Sigmoid colon (tissue), 7 donors: Measurements from ENCODE around the gene INVS. TPM values are rescaled to one million over a fixed set of nuclear protein-coding genes. Genes with fewer than 3 reads are reported as not detected.
"Not testable (repeated sequence)": the region's sequence is repeated elsewhere in the genome, so short reads cannot be mapped to it uniquely, and the experiment has no call there.

Source experiments
- DNase-seq: peaks from one replicate; pipeline ENCODE4 v3.0.0-alpha.2; 2019
- H3K27ac ChIP-seq, 4 donors: fragments of 200-600 bp; sonication (generic); one replicate each; pipeline ENCODE4 v1.5.1; 2016 to 2019; ENCODE audit warnings: mild to moderate bottlenecking in 1 of 4
- H3K27me3 ChIP-seq, 3 donors: fragments of 200-600 bp; sonication (generic); one replicate each; pipeline ENCODE4 v1.5.1; 2019; ENCODE audit warnings: mild to moderate bottlenecking in 1 of 3
- H3K36me3 ChIP-seq, 4 donors: fragments of 200-600 bp; sonication (generic); one replicate each; pipeline ENCODE4 v1.5.1; 2016 to 2019
- H3K4me1 ChIP-seq, 4 donors: fragments of 200-600 bp; sonication (generic); one replicate each; pipeline ENCODE4 v1.5.1; 2017 to 2019
- H3K4me3 ChIP-seq, 4 donors: fragments of 200-600 bp; sonication (generic); one replicate each; pipeline ENCODE4 v1.5.1; 2017 to 2019; ENCODE audit warnings: mild to moderate bottlenecking in 2 of 4, moderate library complexity in 1 of 4
- H3K9me3 ChIP-seq, 4 donors: fragments of 200-600 bp in 3 of 4; sonication (generic) in 3 of 4; one replicate each; pipeline versions ENCODE4 v1.5.1 to v1.6.1; 2013 to 2019
- EP300 ChIP-seq, 4 donors: sonication (generic); formaldehyde crosslinking; IDR thresholded peaks; one replicate each; pipeline ENCODE4 v1.6.1; 2017; ENCODE audit warnings: antibody characterized with exemption in 4 of 4
- POLR2A ChIP-seq, 2 donors: fragments of 450-650 bp; IDR thresholded peaks; one replicate each; pipeline ENCODE4 v1.6.1; 2016; ENCODE audit warnings: antibody characterized with exemption in 2 of 2, mild to moderate bottlenecking in 2 of 2, moderate library complexity in 2 of 2
- POLR2AphosphoS5 ChIP-seq, 4 donors: sonication (generic); formaldehyde crosslinking; IDR thresholded peaks; one replicate each; pipeline ENCODE4 v1.6.1; 2017; ENCODE audit warnings: antibody characterized with exemption in 4 of 4
- WGBS, 2 donors: extraction: QIAGEN DNeasy Blood & Tissue Kit; methylation state at CpG; one replicate each; pipeline ENCODE4 v1.1.7; 2013; 5-methylcytosine and 5-hydroxymethylcytosine counted together
- intact Hi-C: fragments of 100-400 bp; cut with DNase I; formaldehyde crosslinking; loops from one replicate; pipeline ENCODE4 v1.15.1; 2023
- polyA plus RNA-seq, 3 donors: library from polyadenylated mRNA; stranded (reverse); fragments of 200-250 nt; gene quantifications; one replicate each; pipeline ENCODE4 v1.2.3, GENCODE V29; 2013
- total RNA-seq, 4 donors: library from RNA; depleted of rRNA; stranded (reverse); fragments of >200 nt; gene quantifications; one replicate each; pipeline ENCODE4 v1.1.0, GENCODE V29; 2016
- TF ChIP-seq, protein P1 (sequence below), 4 experiments: fragments of 450-650 bp in 3 of 4; fragments of 200-600 bp in 1 of 4; IDR thresholded peaks; one replicate each; pipeline ENCODE4 v1.5.1; 2016 to 2019; ENCODE audit warnings: antibody characterized with exemption in 4 of 4, mild to moderate bottlenecking in 3 of 4, moderate library complexity in 2 of 4
- donor health status: healthy with polysubstance abuse.
- donor health status: Bipolar disorder and iron deficiency.
- donor health status: healthy.

INVS gene
- total and polyA plus RNA-seq, 7 donors = 1.2 to 41.3 (median 27.4) TPM

DNA sequence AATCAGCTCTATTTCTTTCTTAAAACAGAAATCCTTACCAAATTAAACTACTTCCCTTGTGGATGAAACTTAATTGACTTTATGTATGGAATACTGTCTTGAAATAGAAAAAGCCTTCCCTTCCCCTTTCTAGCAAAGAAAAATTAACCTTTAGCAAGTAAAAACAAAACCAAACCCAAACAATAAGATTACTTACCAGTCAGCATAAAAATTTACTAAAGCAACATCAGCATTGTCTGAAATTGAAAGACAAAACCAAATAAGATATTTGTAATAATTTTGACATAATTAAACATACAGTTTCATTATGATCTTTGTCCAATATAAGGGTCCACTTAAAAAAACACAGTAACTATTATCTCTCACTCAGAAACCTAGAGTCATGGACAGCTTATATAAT lies 41.4 kb upstream of the INVS start:
- intact Hi-C loops = no loop called here
- DNase-seq = no peak
- peaks cover 0 to 23% (median 5%) of the 10 kb centered on the region in 4 donors for H3K36me3 ChIP-seq
- no peaks in the 10 kb centered on the region for H3K4me1 ChIP-seq
- H3K27ac ChIP-seq = no peak overlapping the region
- no peaks in the 10 kb centered on the region for H3K9me3 ChIP-seq
- TF ChIP-seq POLR2AphosphoS5 (IDR thresholded peaks at IDR 0.05) (no peak), POLR2A (IDR thresholded peaks at IDR 0.05) (no peak), EP300 (IDR thresholded peaks at IDR 0.05) (no peak)
- TF ChIP-seq, protein P1, sequence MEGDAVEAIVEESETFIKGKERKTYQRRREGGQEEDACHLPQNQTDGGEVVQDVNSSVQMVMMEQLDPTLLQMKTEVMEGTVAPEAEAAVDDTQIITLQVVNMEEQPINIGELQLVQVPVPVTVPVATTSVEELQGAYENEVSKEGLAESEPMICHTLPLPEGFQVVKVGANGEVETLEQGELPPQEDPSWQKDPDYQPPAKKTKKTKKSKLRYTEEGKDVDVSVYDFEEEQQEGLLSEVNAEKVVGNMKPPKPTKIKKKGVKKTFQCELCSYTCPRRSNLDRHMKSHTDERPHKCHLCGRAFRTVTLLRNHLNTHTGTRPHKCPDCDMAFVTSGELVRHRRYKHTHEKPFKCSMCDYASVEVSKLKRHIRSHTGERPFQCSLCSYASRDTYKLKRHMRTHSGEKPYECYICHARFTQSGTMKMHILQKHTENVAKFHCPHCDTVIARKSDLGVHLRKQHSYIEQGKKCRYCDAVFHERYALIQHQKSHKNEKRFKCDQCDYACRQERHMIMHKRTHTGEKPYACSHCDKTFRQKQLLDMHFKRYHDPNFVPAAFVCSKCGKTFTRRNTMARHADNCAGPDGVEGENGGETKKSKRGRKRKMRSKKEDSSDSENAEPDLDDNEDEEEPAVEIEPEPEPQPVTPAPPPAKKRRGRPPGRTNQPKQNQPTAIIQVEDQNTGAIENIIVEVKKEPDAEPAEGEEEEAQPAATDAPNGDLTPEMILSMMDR (IDR thresholded peaks at IDR 0.05) = no peak
- no peaks in the 10 kb centered on the region for H3K27me3 ChIP-seq
- H3K4me3 ChIP-seq = no peak overlapping the region

DNA sequence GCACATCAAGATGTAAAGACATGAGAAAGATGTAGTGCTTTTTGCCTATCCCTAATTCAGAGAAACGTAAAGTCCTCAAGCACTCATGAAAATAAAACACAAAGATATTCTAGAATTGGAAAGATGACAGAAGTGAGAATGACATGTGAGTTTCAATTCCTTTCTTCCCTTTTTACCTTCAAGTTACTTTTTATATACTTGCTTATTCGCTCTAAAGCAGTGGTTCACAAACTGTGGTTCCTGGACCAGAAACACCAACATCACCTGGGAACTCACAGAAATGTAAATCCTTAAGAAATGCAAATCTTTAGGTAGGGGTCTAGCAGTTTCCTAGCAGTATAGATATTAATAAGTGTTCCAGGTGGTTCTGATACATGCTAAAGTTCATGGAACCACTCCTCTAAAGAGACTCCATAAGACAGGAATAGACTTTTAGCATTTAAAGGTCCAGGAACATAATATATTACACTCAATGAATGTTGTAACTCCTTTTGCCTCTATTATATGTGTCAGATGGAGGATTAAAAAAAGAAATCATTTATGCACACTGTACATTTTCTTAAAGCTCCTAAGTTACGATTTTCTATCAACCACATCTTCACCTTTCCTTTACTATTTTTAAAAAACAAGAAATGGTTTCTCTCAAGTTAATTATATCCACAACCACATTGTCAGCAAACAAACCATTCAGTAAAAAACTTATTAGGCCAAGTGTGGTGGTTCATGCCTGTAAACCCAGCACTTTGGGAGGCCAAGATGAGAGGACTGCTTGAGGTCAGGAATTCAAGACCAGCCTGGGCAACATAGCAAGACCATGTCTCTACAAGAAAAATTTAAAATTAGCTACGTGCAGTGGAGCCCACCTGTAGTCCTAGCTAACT lies 40.1 kb upstream of the INVS start:
- Histone ChIP-seq H3K36me3 (peaks cover 0 to 23% (median 5%) of the 10 kb centered on the region in 4 donors), H3K27me3 (no peaks in the 10 kb centered on the region), H3K27ac (no peak overlapping the region), H3K4me3 (no peak overlapping the region), H3K4me1 (peaks cover 0 to 10% (median 2%) of the 10 kb centered on the region in 4 donors), H3K9me3 (no peaks in the 10 kb centered on the region)
- intact Hi-C loops = no loop called here
- 74 to 94% methylated on average over 4 of the region's 4 CpGs for WGBS, 2 donors
- TF ChIP-seq, protein P1 (IDR thresholded peaks at IDR 0.05) = no peak
- TF ChIP-seq POLR2AphosphoS5 (IDR thresholded peaks at IDR 0.05) = no peak
- no peak for DNase-seq

DNA sequence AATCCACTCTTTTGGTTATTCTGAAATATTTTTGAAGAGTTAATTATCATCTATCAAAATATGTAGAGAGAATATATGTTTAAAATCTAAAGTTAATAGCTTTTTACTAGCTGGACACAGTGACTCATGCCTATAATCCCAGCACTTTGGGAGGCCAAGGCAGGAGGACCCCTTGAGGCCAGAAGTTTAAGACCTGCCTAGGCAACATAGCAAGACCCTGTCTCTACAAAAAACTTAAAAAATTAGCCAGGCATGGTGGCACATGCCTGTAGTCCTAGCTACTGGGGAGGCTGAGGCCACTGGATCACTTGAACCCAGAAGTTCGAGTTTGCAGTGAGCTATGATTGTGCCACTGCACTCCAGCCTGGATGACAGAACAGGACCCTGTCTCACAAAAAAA lies 36.4 kb upstream of the INVS start:
- H3K27ac ChIP-seq, H3K27me3 ChIP-seq, intact Hi-C loops, DNase-seq, H3K4me3 ChIP-seq, H3K9me3 ChIP-seq: not testable (repeated sequence)
- peaks cover 2 to 20% (median 14%) of the 10 kb centered on the region in 4 donors for H3K4me1 ChIP-seq
- peaks cover 0 to 13% (median 5%) of the 10 kb centered on the region in 4 donors for H3K36me3 ChIP-seq
- 92 to 93% methylated on average over 1 of the region's 1 CpG for WGBS, 2 donors

DNA sequence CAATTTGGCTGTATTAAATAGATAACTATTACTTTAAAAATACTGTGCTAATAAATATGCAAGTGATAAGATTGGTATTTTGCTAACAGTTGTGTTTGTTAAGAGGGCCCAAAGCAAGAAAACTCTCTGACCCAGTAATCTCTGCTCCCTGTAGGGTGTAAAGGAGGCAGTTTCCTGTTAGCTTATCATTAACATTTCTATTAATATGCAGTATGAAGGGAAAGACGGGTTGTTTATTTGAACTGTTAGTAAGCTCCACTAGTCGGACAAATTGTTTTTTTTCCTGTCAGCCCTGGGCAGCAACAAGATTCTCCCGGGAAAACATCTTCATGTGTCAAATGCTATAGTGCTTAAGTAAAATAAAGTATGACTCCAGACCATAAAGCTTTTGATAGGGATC lies 35.9 kb upstream of the INVS start:
- WGBS, 2 donors = 39 to 62% methylated on average over 3 of the region's 3 CpGs
- TF ChIP-seq POLR2AphosphoS5 (IDR thresholded peaks at IDR 0.05) (no peak), POLR2A (IDR thresholded peaks at IDR 0.05) (no peak), EP300 (IDR thresholded peaks at IDR 0.05) (no peak)
- TF ChIP-seq, protein P1 (IDR thresholded peaks at IDR 0.05) = no peak
- intact Hi-C loops = no loop called here

DNA sequence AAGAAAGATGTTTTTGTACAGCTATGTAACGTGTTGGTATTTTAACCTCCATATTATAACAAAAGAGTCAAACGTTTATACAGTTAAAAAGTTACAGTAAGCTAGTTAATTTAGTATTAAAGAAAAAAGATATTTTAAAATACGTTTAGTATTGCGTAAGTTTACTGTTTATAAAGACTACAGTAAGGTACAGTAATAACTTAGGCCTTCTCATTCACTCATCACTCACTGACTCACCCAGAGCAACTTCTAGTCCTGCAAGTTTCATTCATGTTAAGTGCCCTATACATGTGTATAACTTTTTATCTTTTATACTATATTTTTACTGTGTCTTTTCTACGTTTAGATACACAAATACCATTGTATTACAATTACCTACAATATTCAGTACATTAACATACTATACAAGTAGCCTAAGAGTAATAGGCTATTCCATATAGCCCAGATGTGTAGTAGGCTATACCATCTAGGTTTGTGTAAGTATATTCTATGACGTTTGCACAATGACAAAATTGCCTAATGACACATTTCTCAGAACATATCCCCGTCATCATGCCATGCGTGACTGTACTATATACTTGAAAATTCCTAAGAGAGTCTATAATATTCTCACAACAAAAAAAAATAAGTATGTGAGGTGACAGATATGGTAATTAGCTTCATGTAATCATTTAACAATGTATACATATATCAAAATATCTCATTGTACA lies 34.0 kb upstream of the INVS start:
- Histone ChIP-seq H3K4me1 (peaks cover 2 to 20% (median 14%) of the 10 kb centered on the region in 4 donors), H3K27ac (no peak overlapping the region), H3K36me3 (no peaks in the 10 kb centered on the region), H3K4me3 (no peak overlapping the region), H3K27me3 (no peaks in the 10 kb centered on the region), H3K9me3 (no peaks in the 10 kb centered on the region)
- TF ChIP-seq POLR2AphosphoS5 (IDR thresholded peaks at IDR 0.05) (no peak), POLR2A (IDR thresholded peaks at IDR 0.05) (no peak), EP300 (IDR thresholded peaks at IDR 0.05) (no peak)
- TF ChIP-seq, protein P1 (IDR thresholded peaks at IDR 0.05) = no peak
- 73 to 81% methylated on average over 8 of the region's 8 CpGs for WGBS, 2 donors
- intact Hi-C loops = no loop called here
- no peak for DNase-seq

More for the DNA sequence above, 35.9 kb upstream of the INVS start:
- Histone ChIP-seq H3K36me3 (peaks cover 0 to 10% (median 4%) of the 10 kb centered on the region in 4 donors), H3K27ac (no peak overlapping the region), H3K4me1 (peaks cover 2 to 20% (median 14%) of the 10 kb centered on the region in 4 donors), H3K9me3 (no peaks in the 10 kb centered on the region), H3K27me3 (no peaks in the 10 kb centered on the region), H3K4me3 (no peak overlapping the region)
- DNase-seq = no peak
